Stomach (tissue), 9 donors: Measurements from ENCODE around the gene AP5Z1. TPM values are rescaled to one million over a fixed set of nuclear protein-coding genes. Genes with fewer than 3 reads are reported as not detected.

Experiments used
- DNase-seq, 2 donors: peaks; one replicate each; pipeline versions ENCODE4 v3.0.0 to v3.0.0-alpha.2; 2013 to 2019
- H3K27ac ChIP-seq, 5 donors: fragments of 200-600 bp in 4 of 5; sonication (generic) in 4 of 5; one replicate each; pipeline ENCODE4 v1.5.1; 2013 to 2019; ENCODE audit warnings: mild to moderate bottlenecking in 1 of 5, moderate library complexity in 1 of 5
- H3K27me3 ChIP-seq, 3 donors: fragments of 200-600 bp; sonication (generic); one replicate each; pipeline ENCODE4 v1.5.1; 2017 to 2019; ENCODE audit warnings: mixed run types in 1 of 3
- H3K36me3 ChIP-seq, 4 donors: fragments of 200-600 bp; sonication (generic); 1 replicate in 3 of 4; 2 replicates in 1 of 4; pipeline ENCODE4 v1.5.1; 2016 to 2019
- H3K4me1 ChIP-seq, 4 donors: fragments of 200-600 bp; sonication (generic); one replicate each; pipeline ENCODE4 v1.5.1; 2016 to 2019
- H3K4me3 ChIP-seq, 4 donors: fragments of 200-600 bp; sonication (generic) in 3 of 4; one replicate each; pipeline ENCODE4 v1.5.1; 2016 to 2019; ENCODE audit warnings: mild to moderate bottlenecking in 1 of 4
- H3K9me3 ChIP-seq, 4 donors: fragments of 200-600 bp; sonication (generic); one replicate each; pipeline ENCODE4 v1.5.1; 2016 to 2019
- EP300 ChIP-seq: sonication (generic); formaldehyde crosslinking; IDR thresholded peaks from one replicate; pipeline ENCODE4 v1.6.1; 2017; ENCODE audit warnings: antibody characterized with exemption
- POLR2A ChIP-seq, 4 donors: fragments of 450-650 bp; IDR thresholded peaks; one replicate each; pipeline ENCODE4 v1.6.1; 2016; ENCODE audit warnings: antibody characterized with exemption in 4 of 4, control low read depth in 2 of 4, mild to moderate bottlenecking in 1 of 4, moderate library complexity in 1 of 4
- POLR2AphosphoS5 ChIP-seq, 3 donors: sonication (generic); formaldehyde crosslinking; IDR thresholded peaks; one replicate each; pipeline ENCODE4 v1.6.1; 2016; ENCODE audit warnings: antibody characterized with exemption in 3 of 3
- WGBS, 5 donors: extraction: QIAGEN DNeasy Blood & Tissue Kit in 3 of 5; methylation state at CpG; one replicate each; pipeline versions ENCODE4 v1.1.5 to v1.1.7; 2013 to 2018; 5-methylcytosine and 5-hydroxymethylcytosine counted together
- intact Hi-C: fragments of 100-400 bp; cut with DNase I; formaldehyde crosslinking; loops from one replicate; pipeline ENCODE4 v1.15.1; 2023; ENCODE audit warnings: low total_unique reads
- polyA plus RNA-seq, 3 donors: library from polyadenylated mRNA; stranded (reverse); fragments of 200-250 nt; gene quantifications; one replicate each; pipeline ENCODE4 v1.2.3, GENCODE V29; 2013
- total RNA-seq, 5 donors: library from RNA; depleted of rRNA; stranded (reverse); fragments of >200 nt; gene quantifications; one replicate each; pipeline versions ENCODE4 v1.1.0 to v1.2.3, GENCODE V29; 2014 to 2016
- TF ChIP-seq, protein P1 (sequence below), 7 experiments: fragments of 450-650 bp in 4 of 7; fragments of 200-600 bp in 3 of 7; sonication (generic) in 3 of 7; IDR thresholded peaks; one replicate each; pipeline ENCODE4 v1.5.1; 2016 to 2019; ENCODE audit warnings: antibody characterized with exemption in 7 of 7, control low read depth in 2 of 7, mild to moderate bottlenecking in 1 of 7
- donor health status: healthy with polysubstance abuse.
- donor health status: Bipolar disorder and iron deficiency.
- donor health status: healthy.

AP5Z1 gene
- total and polyA plus RNA-seq, 8 donors = 11.6 to 140 (median 42.3) TPM

- Histone ChIP-seq H3K9me3 (no peaks in the 10 kb centered on the region), H3K27me3 (no peaks in the 10 kb centered on the region), H3K4me3 (no peak overlapping the region), H3K4me1 (peaks cover 16 to 66% (median 41%) of the 10 kb centered on the region in 4 donors), H3K27ac (peak overlapping the region in 3 of 5 donors; percentile 11 to 93 (median 16)), H3K36me3 (peaks cover 0 to 24% (median 4%) of the 10 kb centered on the region in 4 donors)
- no peak for DNase-seq
- intact Hi-C loops = no loop called here
- WGBS, 5 donors = 82 to 89% (median 85%) methylated on average over 7 to 19 of the region's 19 CpGs
- TF ChIP-seq EP300 (no peak), POLR2AphosphoS5 (IDR thresholded peaks at IDR 0.05) (no peak), POLR2A (IDR thresholded peaks at IDR 0.05) (no peak)
Observed at GRCh38 chr7:4729266-4729665, 46.2 kb upstream of the AP5Z1 start.

DNA sequence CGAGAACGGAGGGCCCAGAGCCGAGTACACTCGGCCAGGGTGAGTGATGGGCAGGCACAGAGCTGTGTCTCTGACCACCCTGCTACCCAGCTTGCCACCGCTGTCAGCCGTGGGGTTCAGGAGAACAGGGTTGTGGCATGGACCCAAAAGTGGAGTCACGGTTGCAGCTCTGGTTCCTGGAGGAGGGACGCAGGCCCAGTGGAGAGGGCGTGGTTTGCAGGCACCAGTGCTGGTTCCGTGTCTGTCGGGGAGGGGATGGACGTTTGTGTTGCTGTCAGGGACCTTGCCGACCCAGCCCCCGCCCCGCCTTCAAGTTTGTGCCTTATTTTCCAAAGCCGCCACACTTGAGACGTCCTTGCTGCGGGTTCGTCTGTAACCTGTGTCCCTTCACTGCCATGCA, 45.1 kb upstream of the AP5Z1 start:
- TF ChIP-seq, protein P1, sequence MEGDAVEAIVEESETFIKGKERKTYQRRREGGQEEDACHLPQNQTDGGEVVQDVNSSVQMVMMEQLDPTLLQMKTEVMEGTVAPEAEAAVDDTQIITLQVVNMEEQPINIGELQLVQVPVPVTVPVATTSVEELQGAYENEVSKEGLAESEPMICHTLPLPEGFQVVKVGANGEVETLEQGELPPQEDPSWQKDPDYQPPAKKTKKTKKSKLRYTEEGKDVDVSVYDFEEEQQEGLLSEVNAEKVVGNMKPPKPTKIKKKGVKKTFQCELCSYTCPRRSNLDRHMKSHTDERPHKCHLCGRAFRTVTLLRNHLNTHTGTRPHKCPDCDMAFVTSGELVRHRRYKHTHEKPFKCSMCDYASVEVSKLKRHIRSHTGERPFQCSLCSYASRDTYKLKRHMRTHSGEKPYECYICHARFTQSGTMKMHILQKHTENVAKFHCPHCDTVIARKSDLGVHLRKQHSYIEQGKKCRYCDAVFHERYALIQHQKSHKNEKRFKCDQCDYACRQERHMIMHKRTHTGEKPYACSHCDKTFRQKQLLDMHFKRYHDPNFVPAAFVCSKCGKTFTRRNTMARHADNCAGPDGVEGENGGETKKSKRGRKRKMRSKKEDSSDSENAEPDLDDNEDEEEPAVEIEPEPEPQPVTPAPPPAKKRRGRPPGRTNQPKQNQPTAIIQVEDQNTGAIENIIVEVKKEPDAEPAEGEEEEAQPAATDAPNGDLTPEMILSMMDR (IDR thresholded peaks at IDR 0.05) = no peak
- TF ChIP-seq POLR2AphosphoS5 (IDR thresholded peaks at IDR 0.05) (no peak), EP300 (no peak)
- Histone ChIP-seq H3K4me3 (no peak overlapping the region), H3K27ac (peak overlapping the region in 2 of 5 donors; percentile 11 to 93), H3K27me3 (no peaks in the 10 kb centered on the region), H3K36me3 (peaks cover 0 to 24% (median 4%) of the 10 kb centered on the region in 4 donors), H3K4me1 (peaks cover 9 to 63% (median 37%) of the 10 kb centered on the region in 4 donors), H3K9me3 (no peaks in the 10 kb centered on the region)
- intact Hi-C loops = no loop called here
- DNase-seq = no peak
- WGBS, 5 donors = 64 to 79% (median 69%) methylated on average over 18 to 19 of the region's 19 CpGs

DNA sequence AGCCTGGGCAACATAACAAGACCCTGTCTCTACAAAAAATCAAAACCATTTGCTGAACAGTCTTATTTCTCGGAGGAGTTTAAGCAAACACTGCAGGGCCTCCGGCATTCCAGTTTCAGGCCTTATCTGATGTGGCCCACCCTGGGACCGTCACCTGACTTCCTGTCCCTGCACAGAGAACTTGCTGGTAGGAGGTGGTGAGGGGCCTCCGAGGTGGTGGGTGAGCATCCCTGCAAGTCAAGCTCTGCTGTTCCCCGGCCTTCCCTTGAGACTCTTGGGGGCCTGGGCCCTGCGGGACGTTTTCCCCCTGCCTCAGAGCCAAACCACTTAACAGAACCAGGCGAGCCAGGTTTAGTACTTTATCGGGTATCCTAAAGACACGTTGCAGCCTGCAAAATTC, 44.5 kb upstream of the AP5Z1 start:
- Histone ChIP-seq H3K27me3 (no peaks in the 10 kb centered on the region), H3K9me3 (no peaks in the 10 kb centered on the region), H3K36me3 (peaks cover 0 to 24% (median 4%) of the 10 kb centered on the region in 4 donors), H3K27ac (peak overlapping the region in 1 of 5 donors; percentile 93), H3K4me1 (peaks cover 6 to 57% (median 33%) of the 10 kb centered on the region in 4 donors), H3K4me3 (no peak overlapping the region)
- intact Hi-C loops = no loop called here
- 67 to 80% (median 69%) methylated on average over 10 of the region's 10 CpGs for WGBS, 5 donors
- TF ChIP-seq POLR2AphosphoS5 (IDR thresholded peaks at IDR 0.05) (no peak), EP300 (no peak), POLR2A (IDR thresholded peaks at IDR 0.05) (no peak)
- TF ChIP-seq, protein P1 (IDR thresholded peaks at IDR 0.05) = no peak
- DNase-seq = no peak

DNA sequence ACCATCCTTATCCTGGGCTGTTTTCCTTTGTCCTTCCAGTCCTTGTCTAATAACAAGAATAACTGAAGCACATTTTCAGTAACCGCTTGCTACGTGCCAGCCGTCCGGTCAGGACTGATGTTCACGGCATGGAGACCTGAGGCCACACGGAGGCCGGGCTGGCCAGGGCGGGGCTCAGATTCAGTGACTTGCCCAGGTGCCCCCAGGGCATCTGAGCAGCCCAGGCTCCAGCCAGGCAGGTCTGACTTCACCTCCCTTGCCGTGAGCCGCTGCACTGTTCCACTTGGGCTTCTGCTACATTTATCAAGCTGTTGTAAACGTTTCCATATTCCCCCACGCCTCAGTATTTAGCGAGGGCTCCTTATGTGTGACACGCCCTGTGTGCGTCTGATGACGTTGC, 43.6 kb upstream of the AP5Z1 start:
- Histone ChIP-seq H3K27ac (no peak overlapping the region), H3K36me3 (peaks cover 0 to 24% (median 4%) of the 10 kb centered on the region in 4 donors), H3K27me3 (no peaks in the 10 kb centered on the region), H3K9me3 (no peaks in the 10 kb centered on the region), H3K4me1 (peaks cover 0 to 49% (median 25%) of the 10 kb centered on the region in 4 donors), H3K4me3 (no peak overlapping the region)
- intact Hi-C loops = no loop called here
- WGBS, 5 donors = 90 to 92% (median 90%) methylated on average over 16 of the region's 16 CpGs
- TF ChIP-seq, protein P1 (IDR thresholded peaks at IDR 0.05) = no peak
- no peak for DNase-seq

DNA sequence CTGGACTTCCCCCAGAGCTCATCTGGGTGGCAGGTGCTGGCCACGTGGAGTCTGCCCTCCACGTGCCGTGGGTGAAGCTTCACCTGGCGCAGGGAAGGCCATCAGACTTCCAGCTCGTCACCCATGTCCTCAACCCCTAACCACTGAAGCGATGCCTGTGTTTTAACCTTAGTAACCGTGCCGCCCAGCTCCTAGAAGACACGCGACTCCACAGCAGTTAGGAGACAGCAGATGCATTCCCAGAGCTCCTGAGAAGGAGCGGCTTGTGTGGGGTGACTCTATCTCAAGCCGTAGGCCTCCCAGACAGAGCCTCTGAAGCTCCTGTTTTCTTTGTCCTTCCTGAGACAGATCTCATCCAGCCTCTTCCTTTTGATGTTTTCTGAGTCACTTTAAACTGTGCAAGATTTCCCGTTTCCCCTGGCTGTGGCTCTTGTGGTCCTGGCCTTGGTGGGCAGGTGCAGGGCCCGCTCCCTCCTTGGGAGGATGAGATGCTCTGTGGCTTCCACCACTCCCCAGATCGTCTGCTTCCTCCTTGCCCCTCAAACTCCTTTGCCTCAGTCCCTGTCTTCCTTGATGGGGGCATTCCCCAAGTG, 41.4 kb upstream of the AP5Z1 start:
- Histone ChIP-seq H3K27me3 (no peaks in the 10 kb centered on the region), H3K9me3 (no peaks in the 10 kb centered on the region), H3K27ac (peak overlapping the region in 1 of 5 donors; percentile 15), H3K4me3 (no peak overlapping the region), H3K4me1 (peaks cover 9 to 50% (median 25%) of the 10 kb centered on the region in 4 donors), H3K36me3 (peaks cover 0 to 11% (median 0%) of the 10 kb centered on the region in 4 donors)
- DNase-seq = no peak
- TF ChIP-seq, protein P1 (IDR thresholded peaks at IDR 0.05) = no peak
- TF ChIP-seq EP300 (no peak), POLR2AphosphoS5 (IDR thresholded peaks at IDR 0.05) (no peak), POLR2A (IDR thresholded peaks at IDR 0.05) (no peak)
- intact Hi-C loops = no loop called here
- WGBS, 5 donors = 75 to 91% (median 86%) methylated on average over 14 to 15 of the region's 15 CpGs
